Germinal center (tissue), 1 donor: Measurements from ENCODE around the gene SHISA9.

ENCODE experiments used
- DNase-seq: peaks from one replicate; pipeline ENCODE4 v3.0.0; 2012; ENCODE audit warnings: mixed read lengths, low spot score

Gene SHISA9

DNA sequence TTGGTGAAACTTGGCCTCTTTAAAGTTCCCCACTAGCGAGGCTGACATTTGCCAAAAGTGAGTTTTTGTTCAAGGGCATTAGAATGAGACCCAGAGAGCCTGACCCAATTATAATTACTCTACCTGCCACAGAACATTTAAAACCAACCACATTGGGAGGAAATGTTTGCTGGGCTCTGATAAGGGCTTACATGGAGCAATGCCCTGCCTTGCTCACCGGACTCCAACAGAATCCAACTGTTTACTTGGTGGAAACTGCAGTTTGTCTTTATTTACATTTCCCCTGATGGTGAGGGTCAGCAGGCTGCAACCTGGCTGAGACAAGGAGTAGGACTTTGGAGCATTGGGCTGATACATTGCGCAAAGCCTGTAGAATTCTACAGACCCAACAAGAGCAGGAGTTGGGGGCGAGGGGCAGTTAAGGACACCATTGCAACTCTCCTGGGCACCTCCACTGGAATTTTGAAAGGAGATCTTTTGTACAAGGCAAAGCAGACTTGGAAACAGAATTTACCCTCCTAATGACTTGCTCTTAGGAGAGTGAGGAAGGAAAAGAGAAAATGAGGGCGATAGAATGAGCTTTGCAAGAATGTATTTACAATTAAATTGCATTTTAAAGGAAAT lies 368.6 kb downstream of the SHISA9 start:
- DNase-seq, result no peak

DNA sequence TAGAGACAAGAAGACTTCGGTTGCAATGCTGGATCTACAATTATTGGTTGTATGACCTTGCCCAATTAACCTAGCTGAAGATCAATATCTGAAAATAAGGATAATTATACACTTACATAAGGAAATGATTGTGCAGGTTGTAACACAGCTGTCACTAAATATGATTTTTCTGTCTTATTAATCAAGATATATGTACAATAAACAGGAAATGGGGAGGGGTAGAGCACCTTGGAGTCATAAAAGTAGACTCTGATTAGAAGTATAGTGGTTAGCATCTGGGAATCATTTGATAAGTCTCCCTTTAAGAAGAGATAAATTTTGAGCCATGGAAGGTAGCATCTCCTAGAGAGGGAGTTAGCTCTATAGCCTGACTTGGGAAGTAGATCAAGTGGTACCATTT lies 369.2 kb downstream of the SHISA9 start:
- DNase-seq, result no peak

DNA sequence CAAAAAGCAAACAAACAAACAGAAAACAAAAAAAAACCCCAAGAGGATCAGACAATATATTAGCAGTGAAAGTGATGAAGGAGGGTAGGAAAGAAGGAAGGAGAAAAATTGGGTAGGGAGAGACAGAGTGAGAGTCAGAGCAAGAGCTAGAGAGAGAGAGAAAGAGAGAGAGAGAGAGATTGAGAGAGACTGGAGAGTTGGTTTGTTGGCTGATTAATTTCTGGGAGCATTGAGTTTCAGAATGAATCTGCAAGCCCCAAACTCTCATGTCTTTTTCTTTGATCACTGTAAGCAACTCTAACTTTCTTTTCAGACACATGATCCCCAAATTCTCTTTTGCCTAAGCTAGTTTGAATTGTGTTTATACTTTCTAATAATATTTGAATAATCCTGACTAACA lies 388.1 kb downstream of the SHISA9 start:
- DNase-seq, result no peak
